GM12878 (cell line): ENCODE measurements around the gene GALT. TPM values are rescaled to one million over a fixed set of nuclear protein-coding genes. Genes with fewer than 3 reads are reported as not detected.

Experiments used
- ATAC-seq: fragments of 200-7000 bp; cut with Tn5 transposase; 3 replicates; pipeline ENCODE4 v1.9.1; 2020; ENCODE audit warnings: mild to moderate bottlenecking, moderate library complexity
- BruUV-seq: library from RNA; stranded (reverse); fragments of 400-500 nt; replicated peaks from 2 replicates; lab custom pipeline; 2021; lab: Mats Ljungman, UMichigan
- CTCF ChIA-PET: fragments of 300-600 bp; sonication (Branson Sonifier 250); formaldehyde crosslinking; extraction: SDS; loops from one replicate; lab custom pipeline; 2021; ENCODE audit warnings: inconsistent platforms; lab: Yijun Ruan, JAX
- POLR2A ChIA-PET: fragments of 350-600 bp; formaldehyde crosslinking; extraction: SDS; loops from one replicate; lab custom pipeline; 2021; ENCODE audit warnings: inconsistent platforms; lab: Charles Lee
- RAD21 ChIA-PET: fragments of 300-600 bp; sonication (Branson Sonifier 250); formaldehyde crosslinking; loops from one replicate; lab custom pipeline; 2023; ENCODE audit warnings: antibody characterized with exemption; ENCODE audit not compliant: unreplicated experiment; lab: Charles Lee
- SMC1A ChIA-PET: fragments of 300-600 bp; sonication (Branson Sonifier 250); formaldehyde crosslinking; loops from one replicate; lab custom pipeline; 2023; ENCODE audit not compliant: unreplicated experiment, uncharacterized antibody; lab: Charles Lee
- DNase-seq: peaks from one replicate; pipeline ENCODE4 v3.0.0-alpha.2; 2011; ENCODE audit warnings: low read depth, low spot score
- FAIRE-seq: peaks from 3 replicates; lab custom pipeline; 2011; peaks lifted over from hg19 to GRCh38; lab: Jason Lieb, UNC
- H2AFZ ChIP-seq: 2 replicates; pipeline ENCODE4 v1.6.0; 2011; ENCODE audit warnings: low read depth, low read length, control low read depth; ENCODE audit not compliant: control insufficient read depth
- H3K27ac ChIP-seq: 2 replicates; pipeline ENCODE4 v1.5.1; 2011; ENCODE audit warnings: control low read depth; ENCODE audit not compliant: control insufficient read depth, insufficient read depth
- H3K27me3 ChIP-seq, 2 experiments: replicated peaks in 1 of 2; 2 replicates each; pipeline versions ENCODE4 v1.6.0 to v1.6.1; 2011; ENCODE audit warnings: low read length in 1 of 2; ENCODE audit not compliant: control insufficient read depth in 2 of 2, insufficient read depth in 2 of 2
- H3K36me3 ChIP-seq, 2 experiments: 2 replicates each; pipeline ENCODE4 v1.5.1; 2011; ENCODE audit warnings: low read length in 1 of 2; ENCODE audit not compliant: control insufficient read depth in 2 of 2, insufficient read depth in 2 of 2
- H3K4me1 ChIP-seq: 2 replicates; pipeline ENCODE4 v1.6.1; 2011; ENCODE audit warnings: mild to moderate bottlenecking, low read length, moderate library complexity, mixed read lengths; ENCODE audit not compliant: control insufficient read depth, insufficient read depth
- H3K4me2 ChIP-seq: 2 replicates; pipeline ENCODE4 v1.6.0; 2011; ENCODE audit warnings: control low read depth; ENCODE audit not compliant: control insufficient read depth, insufficient read depth
- H3K4me3 ChIP-seq: fragments of 200-600 bp; sonication (generic); 2 replicates; pipeline ENCODE4 v1.5.1; 2016
- H3K79me2 ChIP-seq: 2 replicates; pipeline ENCODE4 v1.6.0; 2011; ENCODE audit warnings: low read length; ENCODE audit not compliant: control insufficient read depth, insufficient read depth
- H3K9ac ChIP-seq: 2 replicates; pipeline ENCODE4 v1.8.0; 2011; ENCODE audit warnings: low read length, control low read depth, mixed read lengths; ENCODE audit not compliant: control insufficient read depth, insufficient read depth
- H3K9me3 ChIP-seq: replicated peaks from 3 replicates; pipeline ENCODE4 v1.5.1; 2011; ENCODE audit warnings: mild to moderate bottlenecking, low read length; ENCODE audit not compliant: control insufficient read depth, insufficient read depth
- H4K20me1 ChIP-seq: 2 replicates; pipeline ENCODE4 v1.6.0; 2011; ENCODE audit not compliant: control insufficient read depth, insufficient read depth
- ATF7 ChIP-seq: fragments of 450-650 bp; IDR thresholded peaks from 2 replicates; pipeline ENCODE4 v1.6.1; 2016; ENCODE audit warnings: low read depth, mild to moderate bottlenecking
- CHD1 ChIP-seq: IDR thresholded peaks from 2 replicates; pipeline ENCODE4 v1.6.1; 2012; ENCODE audit warnings: low read depth, low read length, improper control_type of control experiment
- EGR1 ChIP-seq, 2 experiments: IDR thresholded peaks; 1 replicate in 1 of 2; 2 replicates in 1 of 2; pipeline ENCODE4 v1.6.1; 2011 to 2012; ENCODE audit warnings: low read depth in 2 of 2, low read length in 2 of 2, borderline replicate concordance in 1 of 2, mild to moderate bottlenecking in 1 of 2, moderate library complexity in 1 of 2
- MXI1 ChIP-seq: fragments of 150-350 bp; IDR thresholded peaks from 2 replicates; pipeline ENCODE4 v1.6.1; 2011; ENCODE audit warnings: low read depth, mild to moderate bottlenecking, inconsistent platforms, low read length, improper control_type of control experiment
- POLR2A ChIP-seq: IDR thresholded peaks from 2 replicates; pipeline ENCODE4 v1.6.1; 2011; ENCODE audit warnings: low read depth, mild to moderate bottlenecking, low read length
- ZNF207 ChIP-seq: fragments of 450-650 bp; IDR thresholded peaks from 2 replicates; pipeline ENCODE4 v1.6.1; 2014; ENCODE audit warnings: antibody characterized with exemption, mild to moderate bottlenecking, borderline replicate concordance
- WGBS: methylation state at CpG from one replicate; pipeline ENCODE4 v1.1.6; 2016; ENCODE audit warnings: low lambda C conversion rate; ENCODE audit not compliant: insufficient replicate concordance, insufficient coverage; ENCODE audit errors: missing lambda C conversion rate; 5-methylcytosine and 5-hydroxymethylcytosine counted together
- in situ Hi-C: fragments of 300-500 bp; cut with MboI; formaldehyde crosslinking; loops from 9 replicates; pipeline ENCODE4 v1.14.3; 2018; ENCODE audit warnings: mixed read lengths
- intact Hi-C: fragments of 100-400 bp; cut with micrococcal nuclease; formaldehyde crosslinking; loops from one replicate; pipeline ENCODE4 v1.14.2; 2022; ENCODE audit not compliant: unreplicated experiment
- polyA plus RNA-seq, 11 experiments: library from polyadenylated mRNA; depleted of rRNA in 4 of 11; unstranded in 6 of 11; stranded (reverse) in 5 of 11; fragments of >200 nt; fragmentation: Nextera tagmentation in 4 of 11; fragmentation: Illumina TruSeq in 1 of 11; extraction: Ambion mirVana in 4 of 11; extraction: Trizol in 1 of 11; gene quantifications; 1 replicate in 1 of 11; 2 replicates in 10 of 11; pipeline versions ENCODE4 v1.2.1 to v1.2.3, GENCODE V29; 2011 to 2016; ENCODE audit warnings: inconsistent platforms in 2 of 11, missing spikeins in 2 of 11, low read depth in 1 of 11
- total RNA-seq, 4 experiments: library from RNA; depleted of rRNA in 3 of 4; stranded (reverse); fragments of >200 nt in 3 of 4; fragmentation: Illumina TruSeq in 1 of 4; extraction: Trizol in 1 of 4; gene quantifications; 2 replicates each; pipeline versions ENCODE4 v1.2.1 to v1.2.3, GENCODE V29; 2013 to 2021

The GALT gene
- total and polyA plus RNA-seq, 10 of the 15 experiments (the other 5 are each of a cell fraction or from before 2014, with no cell fraction given): 9.3 to 34.1 (median 26.9) TPM

DNA sequence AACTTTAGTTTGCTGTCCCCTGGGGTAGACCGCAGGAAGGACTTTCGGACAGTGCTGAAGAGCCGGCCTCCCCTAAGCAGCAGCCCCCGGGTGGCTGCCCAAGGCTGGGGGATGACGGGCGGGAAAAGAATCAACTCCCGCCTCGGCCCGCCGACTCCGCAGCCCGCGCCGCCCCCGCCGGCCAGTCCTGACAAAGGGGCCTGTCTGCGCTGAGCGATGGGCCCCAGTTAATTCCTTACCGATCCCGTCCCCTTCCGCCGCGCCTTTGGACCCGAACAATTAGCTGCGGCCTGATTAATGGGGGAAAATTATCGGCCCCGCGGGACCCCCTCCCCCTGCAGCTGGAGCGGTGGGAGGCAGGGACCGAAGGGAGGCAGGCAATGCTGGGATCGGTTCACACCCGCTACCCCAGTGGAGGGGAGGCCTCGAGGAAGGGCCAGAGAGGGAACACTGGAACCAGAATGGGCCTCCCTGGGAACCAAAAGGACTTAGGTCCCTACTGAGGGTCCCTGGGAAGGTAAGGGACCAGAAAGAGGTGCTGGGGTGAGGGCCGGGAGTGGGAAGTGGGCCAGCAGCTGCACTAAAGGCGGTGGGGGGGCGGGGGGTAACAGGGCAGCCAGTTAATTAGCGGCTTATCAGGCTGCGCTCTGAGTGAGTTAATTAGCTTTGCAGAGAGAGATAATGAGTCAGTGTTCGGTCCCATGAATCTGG, 21.8 kb upstream of the GALT start:
- H3K36me3 ChIP-seq: no peaks in the 10 kb centered on the region
- H4K20me1 ChIP-seq: no peaks in the 10 kb centered on the region; the same call in 1 of the 2 replicates
- in situ Hi-C loops (no loop called here), intact Hi-C loops (no loop called here)
- CTCF ChIA-PET: interaction anchor here (1.0 to 1.8 kb wide), 4 partner anchors 10 to 221 kb away, joined by 3 to 11 read pairs (median 3); no protein-coding TSS in a partner anchor
- no peak overlapping the region for H3K9ac ChIP-seq
- no peak for DNase-seq
- no peaks in the 10 kb centered on the region; the same call in 2 of the 3 replicates for H3K9me3 ChIP-seq
- H3K4me1 ChIP-seq: peaks cover 4% of the 10 kb centered on the region; the same call in 1 of the 2 replicates
- no peak for ATAC-seq
- FAIRE-seq: no peak
- no TSS peak for BruUV-seq
- RAD21 ChIA-PET: interaction anchor here (1.4 kb wide), 1 partner anchor 18 kb away, joined by 3 read pairs; no protein-coding TSS in a partner anchor
- TF ChIP-seq POLR2A (no peak), MXI1 (no peak), EGR1 (IDR thresholded peaks at IDR 0.05; ENCODE audit: borderline replicate concordance in 1 of 2, low read depth in 2 of 2, low read length in 2 of 2) (no peak), ZNF207 (no peak), CHD1 (no peak)
- peaks cover 12 to 25% of the 10 kb centered on the region in 2 experiments for H3K27me3 ChIP-seq
- no peak overlapping the region for H2AFZ ChIP-seq
- POLR2A ChIA-PET: interaction anchor here (1.5 kb wide), 1 partner anchor 13 kb away, joined by 3 read pairs; the partner anchor contains the start of gene SIGMAR1
- H3K79me2 ChIP-seq: no peaks in the 10 kb centered on the region
- H3K4me3 ChIP-seq: no peak overlapping the region
- SMC1A ChIA-PET: interaction anchor here (0.8 to 1.0 kb wide), 2 partner anchors 9 to 20 kb away, joined by 3 to 4 read pairs; no protein-coding TSS in a partner anchor
- no peak overlapping the region for H3K27ac ChIP-seq
- H3K4me2 ChIP-seq: no peak overlapping the region
- WGBS: 26% methylated on average over 37 of the region's 39 CpGs

DNA sequence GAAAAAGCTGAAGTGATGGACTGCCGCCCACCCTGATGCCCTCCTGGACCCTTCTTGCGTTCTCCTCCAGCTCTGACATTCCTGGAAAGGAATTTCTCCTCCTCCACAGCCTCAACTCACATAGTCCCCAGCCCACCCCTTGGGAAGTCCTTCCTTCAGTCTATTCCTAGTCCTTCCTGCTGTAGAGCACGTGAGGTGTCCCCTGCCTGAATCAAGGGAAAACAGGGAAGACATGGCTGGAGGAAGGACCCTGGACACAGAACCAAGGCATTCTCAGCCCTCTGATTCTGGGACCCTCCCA, 21.3 kb upstream of the GALT start:
- POLR2A ChIA-PET: interaction anchor here (1.5 kb wide), 1 partner anchor 13 kb away, joined by 3 read pairs; the partner anchor contains the start of gene SIGMAR1
- FAIRE-seq: no peak
- WGBS: 40% methylated on average over 3 of the region's 3 CpGs
- Histone ChIP-seq H3K4me2 (no peak overlapping the region), H3K4me1 (peaks cover 4% of the 10 kb centered on the region; the same call in 1 of the 2 replicates), H3K9me3 (no peaks in the 10 kb centered on the region; the same call in 2 of the 3 replicates), H3K36me3 (no peaks in the 10 kb centered on the region), H3K27me3 (peaks cover 12 to 26% of the 10 kb centered on the region in 2 experiments), H2AFZ (no peak overlapping the region), H3K79me2 (no peaks in the 10 kb centered on the region), H3K9ac (no peak overlapping the region), H3K4me3 (no peak overlapping the region), H3K27ac (no peak overlapping the region), H4K20me1 (no peaks in the 10 kb centered on the region; the same call in 1 of the 2 replicates)
- in situ Hi-C loops (no loop called here), intact Hi-C loops (no loop called here)
- CTCF ChIA-PET: interaction anchor here (1.0 to 1.8 kb wide), 4 partner anchors 9 to 221 kb away, joined by 3 to 11 read pairs (median 3); no protein-coding TSS in a partner anchor
- no peak for ATAC-seq
- TF ChIP-seq MXI1 (no peak), ATF7 (no peak)
- no peak for DNase-seq
- BruUV-seq: no TSS peak
- RAD21 ChIA-PET: interaction anchor here (1.4 kb wide), 1 partner anchor 18 kb away, joined by 3 read pairs; no protein-coding TSS in a partner anchor
- SMC1A ChIA-PET: interaction anchor here (0.8 to 1.0 kb wide), 2 partner anchors 9 to 19 kb away, joined by 3 to 4 read pairs; no protein-coding TSS in a partner anchor
